Endometrial microvascular endothelial cells (primary cell): ENCODE results near the gene FJX1. TPM values are rescaled to one million over a fixed set of nuclear protein-coding genes. Genes with fewer than 3 reads are reported as not detected.

ENCODE experiments used
- in situ Hi-C: cut with HindIII; loops from 2 replicates; pipeline ENCODE4 v1.10.0; 2017; ENCODE audit warnings: low sequenced_read_pairs, low pct_unique_long_range_greater_than_20kb; ENCODE audit errors: inconsistent ontology term
- total RNA-seq: library from RNA; depleted of rRNA; stranded (reverse); fragments of >200 nt; gene quantifications from one replicate; pipeline ENCODE4 v1.2.3, GENCODE V29; 2015; ENCODE audit errors: inconsistent ontology term

FJX1 gene, protein sequence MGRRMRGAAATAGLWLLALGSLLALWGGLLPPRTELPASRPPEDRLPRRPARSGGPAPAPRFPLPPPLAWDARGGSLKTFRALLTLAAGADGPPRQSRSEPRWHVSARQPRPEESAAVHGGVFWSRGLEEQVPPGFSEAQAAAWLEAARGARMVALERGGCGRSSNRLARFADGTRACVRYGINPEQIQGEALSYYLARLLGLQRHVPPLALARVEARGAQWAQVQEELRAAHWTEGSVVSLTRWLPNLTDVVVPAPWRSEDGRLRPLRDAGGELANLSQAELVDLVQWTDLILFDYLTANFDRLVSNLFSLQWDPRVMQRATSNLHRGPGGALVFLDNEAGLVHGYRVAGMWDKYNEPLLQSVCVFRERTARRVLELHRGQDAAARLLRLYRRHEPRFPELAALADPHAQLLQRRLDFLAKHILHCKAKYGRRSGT
- 58.8 TPM for total RNA-seq

DNA sequence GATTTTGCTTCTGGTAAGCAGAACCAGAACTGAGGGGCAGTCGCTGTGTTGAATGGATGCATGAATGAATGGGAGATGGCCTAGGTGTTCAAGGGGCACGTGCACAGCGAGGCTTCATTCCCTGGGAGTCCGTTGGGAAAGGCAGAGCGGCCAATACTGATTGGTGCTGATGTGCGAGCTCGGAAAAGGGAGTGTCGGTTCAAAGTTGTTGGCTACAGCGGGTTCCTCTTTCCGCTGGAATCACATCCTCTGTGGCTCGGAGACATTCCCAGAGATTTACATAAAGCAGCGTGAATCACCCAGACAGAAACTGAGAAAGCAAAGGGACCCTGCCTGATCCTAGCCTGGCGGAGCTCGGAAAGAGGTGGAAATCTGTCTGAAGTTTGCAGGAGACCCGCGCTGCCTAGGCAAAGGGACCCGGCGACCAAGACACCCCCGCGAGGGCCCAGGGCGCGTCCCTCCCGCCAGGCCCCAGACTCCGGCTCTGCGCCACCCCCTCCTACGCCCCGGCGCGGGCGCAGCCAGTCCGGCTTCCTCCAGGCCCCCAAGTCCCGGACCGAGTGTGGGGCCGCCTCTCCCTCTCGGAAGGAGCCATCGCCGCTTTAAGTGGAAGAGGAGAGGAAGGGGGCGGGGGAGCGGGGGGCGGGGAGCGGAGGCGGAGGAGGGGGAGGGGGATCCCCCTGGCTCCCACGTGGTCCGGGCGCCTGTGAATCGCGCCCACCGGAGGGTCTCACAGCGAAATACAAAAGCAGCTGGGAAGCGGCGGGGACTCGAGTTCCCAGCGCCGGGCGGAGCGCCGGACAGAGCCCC, at the start of gene FJX1:
Gene FJX1 (plus strand): TSS at position 774 of the 810 bp plus-strand sequence. CDS start 177 bp downstream, outside the sequence.
- in situ Hi-C loops: loop anchor here (25.0 kb wide), 1 partner anchor 519 kb away; no protein-coding TSS in a partner anchor

DNA sequence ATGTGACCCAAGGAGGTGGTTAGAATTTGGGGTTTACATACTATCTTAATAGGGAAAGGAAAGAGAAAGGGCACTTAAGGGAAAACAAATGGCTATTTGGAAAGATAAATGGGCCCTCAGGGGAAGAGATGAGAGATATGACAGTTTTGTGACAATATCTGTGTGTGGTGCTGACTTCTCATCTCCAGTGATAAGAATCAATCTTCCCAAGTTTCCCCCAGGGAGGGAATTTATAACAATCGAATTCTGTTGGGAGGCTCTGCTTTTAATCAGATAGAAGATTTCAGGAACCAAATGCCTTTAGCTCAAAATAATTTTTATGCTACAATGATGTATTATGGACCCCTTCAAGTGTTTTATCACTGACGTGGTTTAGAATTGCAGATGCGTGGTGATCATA, 46.6 kb upstream of the FJX1 start:
- in situ Hi-C loops: no loop called here

DNA sequence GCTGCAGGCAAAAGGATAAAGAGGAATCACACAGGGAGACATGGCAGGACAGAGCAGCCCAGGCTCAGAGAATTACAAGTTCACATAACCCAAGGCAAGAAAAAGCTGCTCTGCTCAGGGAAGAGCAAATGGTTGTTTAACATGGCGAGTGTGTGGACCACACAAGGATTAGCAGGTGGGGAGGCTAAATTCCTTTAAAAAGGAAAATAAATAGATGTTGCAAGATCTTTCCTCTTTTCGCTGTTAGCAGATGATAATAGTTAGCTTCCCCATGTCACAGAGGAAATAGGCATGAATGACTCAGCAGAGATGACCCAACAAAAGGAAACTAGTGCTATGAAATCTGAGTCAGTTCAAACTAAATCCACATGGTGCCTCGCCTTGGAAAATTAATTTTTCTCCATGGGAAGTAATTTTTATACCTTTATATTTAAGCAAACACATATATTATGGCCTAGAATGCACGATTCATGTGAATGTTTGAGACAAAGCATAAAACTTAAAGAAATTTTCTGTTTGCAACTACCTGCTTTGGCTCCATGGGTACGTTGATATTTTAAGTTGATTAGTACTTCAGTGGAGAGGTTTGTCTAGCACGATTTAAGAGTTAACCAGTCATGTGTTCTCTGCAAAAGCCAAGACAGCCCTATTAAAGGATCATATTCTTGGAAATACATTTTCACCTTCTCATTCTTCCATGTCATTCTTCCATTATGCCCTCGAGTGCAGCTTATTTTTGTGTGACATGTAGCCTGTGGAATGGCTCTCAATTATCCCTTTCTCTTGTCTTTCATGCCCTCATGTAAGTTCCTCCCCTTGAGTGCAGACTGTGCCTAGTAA, 38.5 kb upstream of the FJX1 start:
- in situ Hi-C loops: no loop called here

DNA sequence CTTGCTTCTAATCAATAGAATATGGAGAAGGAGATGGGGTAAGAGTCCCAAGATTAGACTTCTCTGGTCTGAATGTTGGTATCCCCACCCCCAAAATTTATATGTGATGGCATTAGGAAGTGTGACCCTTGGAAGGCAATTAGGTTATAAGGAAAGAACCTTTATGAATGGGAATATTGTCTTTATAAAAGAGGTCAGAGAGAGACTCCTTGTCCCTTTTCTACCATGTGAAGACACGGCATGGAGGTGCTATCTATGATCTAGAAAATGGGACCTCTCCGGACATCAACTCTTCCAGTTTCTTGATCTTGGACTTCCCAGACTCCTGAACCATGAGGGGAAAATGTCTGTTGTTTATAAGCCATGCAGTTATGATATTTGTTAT, 37.9 kb upstream of the FJX1 start:
- in situ Hi-C loops: no loop called here

DNA sequence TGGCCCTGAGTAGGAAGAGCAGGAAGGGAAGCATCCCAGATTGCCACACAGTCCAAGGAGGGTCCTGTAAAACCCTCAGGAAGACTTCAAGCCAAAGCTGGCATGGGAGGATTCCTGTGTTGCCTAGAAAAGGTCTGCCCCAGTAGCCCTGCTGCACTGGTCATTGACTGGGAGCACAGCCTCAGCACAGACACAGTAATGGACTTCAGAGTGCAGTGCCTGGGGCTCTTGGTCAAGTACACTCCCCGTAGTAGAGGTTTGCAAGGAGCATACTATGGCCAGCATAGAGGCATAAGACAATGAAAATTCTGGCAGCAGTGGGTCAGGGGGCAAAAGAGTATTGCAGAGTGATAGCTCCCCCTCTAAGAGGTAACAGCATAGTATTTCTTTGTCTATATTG, 36.2 kb upstream of the FJX1 start:
- in situ Hi-C loops: no loop called here

DNA sequence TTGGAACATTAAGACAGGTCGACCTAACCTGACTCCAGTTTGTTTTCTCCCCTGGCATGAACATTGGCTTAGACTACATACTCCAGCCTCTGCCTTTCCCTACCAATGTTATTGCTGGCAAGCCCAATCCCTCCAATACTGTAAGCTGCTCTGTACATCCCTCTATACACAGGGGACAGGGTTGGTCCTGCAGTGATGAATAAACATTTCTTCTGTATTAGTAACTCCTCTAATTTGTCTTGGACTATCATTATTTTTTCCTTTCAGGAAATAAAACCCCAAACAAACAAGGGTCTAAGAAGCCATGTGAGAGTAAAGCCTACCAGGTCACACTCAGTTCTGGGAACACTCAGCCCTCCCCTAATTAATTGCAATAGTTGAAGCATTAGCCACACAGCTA, 35.1 kb upstream of the FJX1 start:
- in situ Hi-C loops: no loop called here

DNA sequence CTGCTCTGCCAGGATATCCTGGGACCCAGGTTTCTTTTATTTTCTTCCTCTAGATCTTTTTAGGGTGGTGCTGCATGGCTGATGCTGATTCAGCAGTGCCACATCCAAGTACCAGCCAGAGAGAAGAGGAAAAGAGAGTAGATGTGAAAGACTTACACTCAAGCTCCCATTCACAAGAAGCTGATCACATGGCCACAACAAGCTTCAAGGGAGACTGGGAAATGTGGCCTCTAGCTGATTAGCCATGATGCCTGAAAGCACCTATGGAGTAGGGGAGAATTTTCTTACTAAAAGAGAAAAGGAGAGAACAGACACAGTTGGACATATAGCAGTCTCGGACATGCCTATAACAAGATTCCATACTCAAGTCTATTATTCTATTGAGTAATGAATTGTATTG, 34.4 kb upstream of the FJX1 start:
- in situ Hi-C loops: no loop called here

DNA sequence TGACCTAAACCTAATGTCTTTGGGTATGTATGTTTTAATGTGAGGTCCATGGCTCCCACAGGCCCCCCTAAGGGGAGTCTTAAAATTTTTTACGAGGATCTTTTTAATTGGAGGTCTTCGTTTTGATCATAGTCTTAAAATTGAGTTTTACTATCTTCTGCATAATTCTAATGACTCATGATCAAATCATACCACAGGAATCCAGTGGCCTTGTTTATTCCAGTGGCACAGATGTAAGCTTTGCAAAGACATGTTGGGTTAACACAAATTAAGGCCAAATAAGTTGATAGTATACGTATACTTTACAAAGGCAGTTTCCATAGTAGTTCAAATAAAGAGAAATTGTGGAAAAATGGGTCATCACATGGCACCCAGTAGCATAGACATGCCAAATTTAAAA, 33.9 kb upstream of the FJX1 start:
- in situ Hi-C loops: no loop called here

DNA sequence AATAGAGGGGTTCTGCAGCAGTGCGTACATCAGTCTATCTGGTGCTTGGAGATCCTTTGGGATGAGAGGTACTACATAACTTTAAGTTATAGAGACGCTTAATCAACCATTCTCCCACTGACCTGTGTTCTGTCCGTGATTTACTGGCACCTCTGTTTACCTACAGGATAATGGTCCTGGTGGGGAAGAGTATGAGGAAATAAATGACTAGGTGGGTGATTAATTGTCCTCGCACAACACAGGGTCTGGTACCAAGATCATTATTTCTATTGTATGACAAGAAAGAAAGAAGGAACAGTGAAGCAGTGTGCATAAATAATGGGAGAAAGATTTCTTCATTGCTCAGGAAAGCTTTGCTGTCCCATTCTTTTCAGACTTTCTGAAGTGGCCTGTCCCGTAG, 32.8 kb upstream of the FJX1 start:
- in situ Hi-C loops: no loop called here

DNA sequence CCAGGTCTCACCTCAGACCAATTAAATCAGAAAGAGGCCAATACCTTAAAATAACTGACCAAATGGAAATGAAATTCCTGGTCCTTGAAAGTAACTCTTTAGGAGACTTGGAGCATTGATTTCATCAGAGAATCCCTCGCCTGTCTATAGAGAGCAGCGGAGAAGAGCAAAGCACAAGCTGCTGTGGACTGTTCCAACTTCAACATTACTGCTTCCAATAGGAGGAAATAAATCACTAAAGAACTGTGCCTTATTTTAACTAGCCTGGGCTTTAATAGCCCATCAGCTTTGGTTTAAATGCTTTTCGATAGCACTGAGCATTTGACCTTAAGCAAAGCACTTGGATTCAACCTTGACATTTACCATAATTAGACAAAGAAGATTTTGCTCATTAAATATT, 32.0 kb upstream of the FJX1 start:
- in situ Hi-C loops: no loop called here

DNA sequence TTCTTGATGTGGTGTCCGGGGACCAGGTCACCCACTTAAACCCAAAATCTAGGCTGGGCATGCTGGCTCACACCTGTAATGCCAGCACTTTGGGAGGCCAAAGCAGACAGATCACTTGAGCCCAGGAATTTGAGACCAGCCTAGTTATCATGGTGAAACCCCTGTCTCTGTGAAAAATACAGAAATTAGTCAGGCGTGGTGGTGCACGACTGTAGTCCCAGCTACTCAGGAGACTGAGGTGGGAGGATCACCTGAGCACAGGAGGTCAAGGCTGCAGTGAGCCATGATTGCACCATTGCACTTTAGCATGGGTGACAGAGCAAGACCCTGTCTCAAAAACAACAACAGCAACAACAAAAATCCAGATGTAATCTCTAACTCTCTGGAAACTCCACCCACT, 30.3 kb upstream of the FJX1 start:
- in situ Hi-C loops: no loop called here

DNA sequence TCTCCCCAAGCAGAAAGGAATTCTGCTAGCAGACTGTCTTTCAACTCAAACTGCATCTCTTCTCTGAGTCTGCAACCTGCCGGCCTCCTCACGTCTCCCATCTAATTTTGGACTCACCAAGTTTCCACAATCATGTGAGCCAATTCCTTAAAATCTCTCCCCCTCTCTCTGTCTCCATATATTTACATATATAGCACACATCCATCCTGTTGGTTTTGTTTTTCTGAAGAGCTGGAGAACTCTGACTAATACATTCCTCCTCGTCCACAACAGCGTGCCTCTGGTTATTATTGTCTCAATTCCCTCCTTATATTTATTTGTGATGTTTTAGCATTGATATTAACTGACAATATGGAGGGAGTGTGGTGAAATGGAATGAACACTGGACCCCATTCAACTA, 29.6 kb upstream of the FJX1 start:
- in situ Hi-C loops: no loop called here

DNA sequence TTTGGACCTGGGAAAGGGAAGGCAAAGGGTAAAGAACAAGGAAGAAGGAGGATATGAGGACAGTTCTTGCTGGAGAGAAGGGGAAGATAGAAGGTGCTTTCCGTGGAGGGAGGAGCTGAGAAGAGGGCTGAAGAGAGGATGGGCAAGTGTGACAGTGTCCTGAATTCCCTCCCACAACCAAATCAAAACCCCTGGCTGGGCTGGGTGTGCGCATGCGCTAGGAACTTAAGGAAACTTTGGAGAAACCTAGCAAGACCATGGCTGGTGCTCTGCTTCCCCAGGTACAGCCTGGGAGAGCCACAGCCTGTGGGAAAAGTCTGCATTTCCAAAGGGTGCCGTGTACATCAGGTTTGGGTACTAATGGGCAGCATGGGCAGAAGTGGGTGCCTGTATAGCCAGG, 29.0 kb upstream of the FJX1 start:
- in situ Hi-C loops: no loop called here

DNA sequence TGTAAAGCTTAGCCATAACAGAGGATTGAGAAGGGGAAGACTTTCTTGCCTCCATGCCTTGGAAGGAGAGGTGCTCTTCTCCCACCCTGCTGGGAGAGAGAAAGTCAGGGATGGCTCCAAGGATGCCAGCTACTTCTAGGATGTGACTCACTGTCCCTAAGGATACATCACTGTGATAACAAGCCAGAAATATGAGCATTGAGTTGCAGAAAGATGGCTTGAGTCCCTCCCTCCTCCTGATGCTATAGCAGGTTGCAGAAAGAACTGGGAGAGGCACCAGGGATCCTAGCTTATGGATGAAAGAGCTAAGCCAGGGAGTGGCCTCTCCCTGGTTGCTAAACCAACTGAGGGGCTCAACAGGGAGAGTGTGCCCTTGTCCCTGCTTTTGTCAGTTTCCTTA, 27.8 kb upstream of the FJX1 start:
- in situ Hi-C loops: no loop called here

DNA sequence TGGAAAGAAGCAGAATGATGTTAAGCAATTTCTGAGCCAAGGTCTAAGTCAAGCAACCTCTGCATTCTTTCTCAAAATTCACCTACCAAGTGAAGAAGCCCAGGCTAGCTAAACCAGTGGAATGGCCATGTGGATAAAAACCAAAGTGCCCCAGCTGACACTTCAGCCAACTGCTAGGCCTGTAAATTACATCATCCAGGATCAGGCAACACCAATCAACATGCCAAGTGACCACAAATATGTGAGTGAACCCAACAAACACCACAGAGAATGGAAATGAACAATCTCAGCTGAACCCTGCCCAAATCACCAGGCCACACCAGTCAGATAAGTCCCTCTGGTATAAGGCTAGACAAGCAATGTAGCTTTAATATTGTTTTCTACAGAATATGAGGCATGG, 25.1 kb upstream of the FJX1 start:
- in situ Hi-C loops: no loop called here

DNA sequence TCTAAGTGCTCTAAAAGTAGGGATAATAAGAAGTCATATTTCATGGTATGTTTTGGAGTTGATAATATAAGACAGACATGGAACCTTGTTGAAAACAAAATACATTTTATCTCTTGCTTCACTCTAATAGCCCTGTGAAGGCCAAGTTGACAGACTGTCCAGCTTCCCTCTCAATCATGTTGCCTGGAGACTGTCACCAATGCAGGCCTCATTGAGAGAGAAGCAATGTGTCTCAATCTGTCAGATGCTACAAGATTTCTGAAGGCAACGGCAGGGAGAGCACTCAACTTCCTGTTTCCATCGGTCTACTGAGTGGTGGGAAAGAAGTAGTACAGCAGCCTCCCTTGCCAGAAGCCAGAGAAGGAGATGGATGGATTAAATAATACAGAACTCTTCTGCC, 23.6 kb upstream of the FJX1 start:
- in situ Hi-C loops: no loop called here

DNA sequence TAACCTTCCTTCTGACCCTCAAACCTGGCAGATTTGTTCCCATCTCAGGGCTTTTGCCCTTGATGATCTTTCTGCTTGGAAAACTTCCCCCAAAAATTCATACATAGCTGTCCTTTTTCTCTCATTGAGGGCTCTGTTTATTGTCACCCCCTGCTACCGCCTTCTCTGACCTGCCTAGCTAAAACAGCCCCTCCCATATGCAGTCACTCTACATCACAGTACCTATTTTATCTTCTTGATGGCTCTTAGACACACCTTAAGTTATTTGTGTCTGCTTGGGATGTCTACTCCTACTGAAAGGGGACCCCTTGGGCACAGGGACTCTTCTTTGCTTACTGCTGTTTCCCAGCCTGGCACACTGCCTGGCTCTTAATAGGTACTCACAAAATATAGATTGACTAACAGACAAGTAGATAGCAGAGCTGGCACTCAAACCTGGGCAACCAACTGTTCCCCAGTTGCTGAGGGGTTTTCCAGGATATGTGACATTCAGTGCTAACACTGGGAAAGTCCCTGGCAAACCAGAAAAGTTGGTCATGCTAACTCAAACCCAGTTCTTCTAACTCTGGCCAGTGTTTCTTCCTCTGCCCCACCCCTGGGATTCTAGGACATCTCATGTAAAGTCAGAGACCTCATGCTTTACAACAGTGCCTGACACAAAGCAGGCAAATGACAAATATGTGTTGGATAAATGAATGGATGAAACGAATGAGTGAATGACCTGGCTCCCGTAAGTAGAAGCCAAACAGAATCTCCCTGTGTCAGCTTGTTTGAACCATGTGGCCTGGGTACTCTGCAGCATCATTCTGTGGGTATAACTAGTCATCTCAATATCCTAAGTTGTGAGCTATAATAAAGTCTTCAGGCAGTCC, 19.8 kb upstream of the FJX1 start:
- in situ Hi-C loops: no loop called here

DNA sequence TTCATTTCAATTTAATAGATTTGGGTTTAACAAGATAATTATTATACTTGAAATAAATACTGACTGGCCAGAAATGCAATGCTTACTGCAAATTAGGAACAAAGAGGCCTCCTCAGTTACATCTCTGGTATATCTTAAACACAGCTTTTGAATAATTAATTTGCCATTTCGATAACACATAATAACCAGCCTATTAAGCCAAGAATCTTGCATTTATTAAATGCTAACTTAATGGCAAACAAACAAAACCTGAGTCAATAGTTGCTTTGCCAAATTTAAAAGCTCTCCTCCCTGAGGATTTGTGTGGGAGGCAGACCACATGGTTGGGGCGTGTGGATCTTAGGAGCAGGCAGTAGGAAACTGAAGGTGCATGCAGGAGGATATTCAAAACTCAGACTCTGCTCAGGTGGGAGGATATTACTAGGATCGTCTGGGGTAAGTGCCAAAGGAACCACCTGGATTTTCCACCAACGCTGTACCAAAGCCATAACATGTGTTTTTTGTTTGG, 17.9 kb upstream of the FJX1 start:
- in situ Hi-C loops: loop anchor here (25.0 kb wide), 1 partner anchor 537 kb away; no protein-coding TSS in a partner anchor
